Skin of body (tissue), 2 donors: ENCODE measurements around the gene AGPAT3. TPM values are rescaled to one million over a fixed set of nuclear protein-coding genes. Genes with fewer than 3 reads are reported as not detected.

ENCODE experiments used
- DNase-seq: peaks from one replicate; lab custom pipeline; 2025; lab: John Stamatoyannopoulos, UW
- total RNA-seq: library from RNA; depleted of rRNA; stranded (reverse); fragments of >200 nt; gene quantifications from one replicate; pipeline ENCODE4 v1.2.3, GENCODE V29; 2014

Gene AGPAT3
- total RNA-seq, 1 donor from 2014 or later, result 27.0 TPM

DNA sequence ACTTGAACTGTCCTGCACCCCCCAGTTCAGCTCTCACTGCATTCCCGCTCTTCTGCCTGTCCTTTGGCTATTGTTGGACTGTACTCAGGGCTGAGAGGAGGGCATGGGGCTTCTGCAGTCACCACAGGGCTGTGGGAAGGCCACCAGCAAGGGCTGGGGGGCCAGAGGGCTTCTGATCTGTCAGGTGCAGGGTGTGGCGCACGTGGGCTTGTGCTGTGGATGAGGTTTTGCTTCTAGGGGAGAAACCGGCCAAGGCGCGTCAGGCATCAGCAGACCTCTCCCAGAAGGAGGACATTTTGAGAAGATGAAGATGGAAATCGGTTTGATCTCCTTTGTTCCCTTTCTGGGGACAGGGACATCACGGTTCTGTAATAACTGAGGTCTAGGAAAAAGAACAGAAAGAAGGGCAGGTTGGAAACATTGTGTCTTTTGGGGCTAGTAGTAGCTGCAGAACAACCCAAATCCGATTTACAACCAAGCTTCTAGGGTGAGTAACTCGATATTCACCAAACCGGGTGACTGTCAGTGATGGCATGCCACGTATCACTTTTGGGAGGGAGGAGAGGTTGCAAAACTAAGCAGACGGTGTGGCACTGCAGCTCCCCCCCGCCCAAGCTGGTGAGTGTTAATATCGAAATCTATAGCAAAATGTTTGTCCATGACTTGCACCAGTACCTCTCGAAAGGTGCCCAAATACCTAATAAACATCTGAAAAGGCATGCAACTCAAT is 40.9 kb downstream of the AGPAT3 start:
- no peak for DNase-seq

DNA sequence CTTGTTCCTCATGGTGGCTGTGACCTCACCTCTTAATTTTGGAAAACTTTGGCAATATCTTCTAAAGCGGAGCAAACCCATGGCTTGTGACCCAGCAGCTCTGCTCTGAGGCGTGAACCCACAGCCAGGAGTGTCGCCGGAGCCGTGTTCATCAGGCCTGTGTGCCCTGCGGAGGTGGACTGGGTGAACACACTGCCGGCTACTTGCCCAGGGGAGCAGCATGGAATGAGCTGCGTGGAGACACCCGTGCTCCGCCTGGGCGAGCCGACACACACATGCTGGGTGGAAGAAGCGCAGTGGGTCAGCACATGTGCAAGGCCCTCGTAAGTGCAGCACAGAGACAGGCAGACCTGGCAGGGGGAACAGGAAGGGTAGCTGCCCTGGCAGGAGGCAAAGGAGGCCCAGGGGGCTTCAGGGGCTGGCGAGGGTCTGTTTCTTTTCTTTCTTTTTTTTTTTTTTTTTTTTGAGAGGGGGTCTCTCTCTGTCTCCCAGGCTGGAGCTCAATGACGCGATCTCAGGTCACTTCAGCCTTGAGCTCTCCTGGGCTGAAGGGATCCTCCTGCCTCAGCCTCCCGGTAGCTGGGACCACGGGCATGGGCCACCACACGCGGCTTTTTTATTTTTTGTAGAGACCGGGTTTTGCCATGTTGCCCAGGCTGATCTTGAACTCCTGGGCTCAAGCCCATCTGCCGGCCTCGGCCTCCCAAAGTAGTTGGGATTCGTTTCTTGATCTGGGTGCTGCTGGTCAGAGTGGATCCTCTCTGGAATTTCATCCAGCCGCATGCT is 41.8 kb downstream of the AGPAT3 start:
- no peak for DNase-seq

- DNase-seq, result no peak
Measured at GRCh38 chr21:43907751-43908150, 42.7 kb downstream of the AGPAT3 start.

DNA sequence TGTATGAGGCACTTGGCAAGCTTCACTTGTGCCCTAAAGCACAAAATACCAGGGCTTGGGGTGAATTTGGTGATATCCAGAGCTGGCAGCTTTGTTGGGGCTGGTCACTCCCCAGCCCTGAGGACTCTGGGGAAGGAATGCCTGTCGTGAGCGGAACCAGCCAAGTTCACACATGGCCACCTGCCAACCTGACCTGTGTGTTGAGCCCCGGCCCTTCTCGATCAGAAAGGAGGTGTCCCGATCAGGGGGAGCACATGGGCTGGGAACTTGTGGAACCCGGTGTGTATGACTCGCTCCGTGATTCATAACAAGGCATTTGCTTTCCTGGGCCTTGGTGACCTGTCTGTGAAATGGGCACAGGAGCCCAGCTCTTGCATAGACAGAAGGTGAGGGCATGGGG is 43.1 kb downstream of the AGPAT3 start:
- no peak for DNase-seq

- DNase-seq, result no peak
Measured at GRCh38 chr21:43909741-43910400, 44.8 kb downstream of the AGPAT3 start.

DNA sequence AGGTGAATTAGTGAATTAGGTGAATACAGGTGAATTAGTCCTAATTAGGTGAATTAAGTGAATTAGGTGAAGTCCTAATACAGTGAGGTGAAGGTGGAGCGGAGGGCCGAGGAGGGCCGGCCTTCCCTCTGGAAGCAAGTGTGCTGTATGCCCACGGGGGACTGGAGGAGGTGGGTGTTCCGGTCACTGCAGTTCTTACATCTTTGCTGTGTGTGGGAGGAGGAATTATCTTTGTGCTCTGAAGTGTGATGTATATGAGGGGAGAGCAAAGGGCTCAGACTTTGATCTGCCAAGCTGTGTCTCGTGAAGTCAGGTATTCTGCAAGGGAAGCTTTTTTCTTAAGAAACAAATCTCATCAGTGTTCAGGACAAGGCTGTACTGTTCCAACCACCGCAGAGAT is 45.4 kb downstream of the AGPAT3 start:
- no peak for DNase-seq

DNA sequence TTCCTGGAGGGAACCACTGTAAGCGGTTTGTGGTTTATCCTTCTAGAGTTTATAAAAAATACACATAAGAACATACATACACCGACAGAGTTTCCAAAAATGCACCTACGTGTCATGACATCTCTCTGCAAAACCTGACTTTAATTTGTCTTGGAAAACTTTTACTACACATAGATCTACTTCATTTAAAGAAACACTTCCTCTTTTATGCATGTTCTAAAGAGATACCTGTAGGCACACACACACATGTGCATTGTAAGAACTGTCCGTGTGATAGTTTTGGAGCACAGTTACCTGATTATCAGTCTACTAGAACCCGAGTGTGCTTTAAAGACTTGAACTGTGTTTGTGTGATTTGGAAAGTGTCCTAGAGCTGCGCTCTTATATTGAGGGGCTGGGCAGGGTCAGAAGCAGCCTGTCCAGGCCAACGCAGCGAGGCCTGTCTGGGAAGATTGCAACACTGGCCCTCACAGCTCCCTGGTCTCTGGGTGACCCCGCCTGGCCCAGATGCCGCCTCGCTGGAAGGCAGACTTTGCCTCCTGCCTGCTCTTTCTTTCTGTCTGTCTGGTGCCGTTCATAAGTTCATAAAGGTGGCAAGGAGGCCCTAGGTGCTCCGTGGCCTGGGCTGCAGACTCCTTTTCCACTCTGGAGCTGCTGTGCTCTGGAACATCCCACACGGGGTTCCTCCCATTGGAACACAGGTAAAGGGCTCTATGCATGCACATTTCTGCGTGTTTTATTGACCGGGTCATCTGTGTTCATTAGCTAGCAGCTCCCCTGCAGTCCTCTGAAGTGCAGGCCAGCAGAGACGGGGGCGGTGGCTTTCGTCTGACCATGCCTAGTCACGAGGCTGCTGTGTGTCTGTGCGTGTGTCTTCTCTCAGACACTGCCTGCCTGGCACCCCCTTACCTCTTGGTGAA is 46.3 kb downstream of the AGPAT3 start:
- DNase-seq, result no peak

DNA sequence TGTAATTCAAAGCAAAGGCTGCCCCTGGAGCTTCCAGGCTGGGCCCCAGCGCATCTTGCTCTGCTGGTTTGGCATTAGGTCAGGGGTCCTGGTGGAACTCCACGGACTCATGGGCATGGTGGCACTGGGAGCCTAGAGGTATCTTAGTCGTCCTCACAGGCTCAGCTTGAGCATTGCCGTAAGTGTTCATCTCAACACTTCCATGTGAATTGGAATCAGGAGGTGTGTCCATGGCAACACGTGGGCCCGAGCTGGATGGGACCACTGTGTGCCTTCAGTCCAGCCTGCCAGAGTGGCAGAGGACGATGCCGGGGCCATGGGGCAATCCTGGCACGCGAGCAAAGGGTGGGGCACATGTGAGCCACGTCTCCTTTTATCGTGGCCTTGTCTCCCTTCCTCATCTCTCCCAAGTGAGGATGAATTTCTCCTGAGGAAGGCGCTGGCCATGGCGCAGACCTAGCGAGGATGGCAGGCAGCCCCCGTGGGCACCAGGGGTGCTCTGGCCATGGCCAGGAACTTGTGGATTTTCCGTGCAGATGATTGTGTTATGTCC is 47.0 kb downstream of the AGPAT3 start:
- no peak for DNase-seq

DNA sequence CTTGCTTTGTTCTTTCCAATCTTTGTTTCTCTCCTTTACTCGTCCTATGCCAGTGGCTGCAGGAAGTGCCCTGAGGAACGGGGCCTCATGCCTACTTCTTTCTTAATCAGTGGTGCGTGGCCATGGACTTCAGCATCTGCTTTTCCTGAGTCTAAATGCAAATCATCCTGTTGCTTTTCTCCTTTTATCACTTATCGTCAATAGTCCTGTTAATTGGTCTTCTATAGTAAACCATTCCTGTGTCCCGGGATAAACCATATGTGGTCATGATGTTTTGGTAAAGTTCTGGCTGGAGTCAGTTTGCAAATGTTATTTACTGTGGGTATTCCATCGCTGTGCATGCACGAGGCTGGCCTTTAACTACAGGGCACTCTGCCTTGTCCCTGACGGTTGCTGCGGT is 47.5 kb downstream of the AGPAT3 start:
- DNase-seq, result no peak

DNA sequence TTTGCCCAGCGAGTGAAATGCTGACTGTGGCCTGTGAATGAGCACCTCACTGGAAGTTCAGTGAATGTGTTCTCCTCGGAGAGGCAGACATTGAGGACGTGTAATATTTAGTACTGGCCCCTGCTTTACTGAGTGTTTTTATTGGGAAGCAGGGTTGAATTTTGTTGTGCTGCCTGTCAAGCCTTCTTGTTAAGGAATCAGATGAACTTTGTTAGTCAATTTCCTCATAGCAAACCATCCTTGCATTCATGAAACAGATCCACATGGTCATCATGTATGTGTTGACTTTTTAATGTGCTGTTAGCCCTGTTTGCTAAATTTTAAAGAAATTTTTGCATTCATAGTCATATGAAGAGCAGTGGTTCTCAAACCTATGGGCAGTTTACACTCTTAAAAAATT is 47.9 kb downstream of the AGPAT3 start:
- no peak for DNase-seq

GRCh38 chr21:43913928-43914327 is 48.9 kb downstream of the AGPAT3 start:
- DNase-seq, result no peak

DNA sequence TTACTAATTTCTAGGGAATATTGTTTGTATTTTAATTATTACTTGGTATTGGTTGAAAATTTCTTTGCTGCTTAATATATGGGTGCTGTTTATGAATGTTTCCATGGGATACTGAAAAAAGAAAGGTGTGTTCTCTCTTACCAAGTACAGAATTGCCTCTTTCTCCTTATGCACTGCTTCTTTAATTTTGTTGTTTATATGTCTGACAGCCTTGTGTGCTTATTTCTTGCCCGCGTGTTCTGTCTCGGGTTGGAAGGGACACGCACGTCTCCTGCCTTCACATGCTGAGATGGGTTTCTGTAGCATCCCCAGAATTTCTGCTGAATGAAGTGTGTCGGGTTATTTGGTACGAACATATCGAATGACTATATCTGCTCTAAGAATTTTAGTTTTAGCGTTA is 51.1 kb downstream of the AGPAT3 start:
- no peak for DNase-seq

GRCh38 chr21:43916691-43917514 is 51.9 kb downstream of the AGPAT3 start:
- no peak for DNase-seq

DNA sequence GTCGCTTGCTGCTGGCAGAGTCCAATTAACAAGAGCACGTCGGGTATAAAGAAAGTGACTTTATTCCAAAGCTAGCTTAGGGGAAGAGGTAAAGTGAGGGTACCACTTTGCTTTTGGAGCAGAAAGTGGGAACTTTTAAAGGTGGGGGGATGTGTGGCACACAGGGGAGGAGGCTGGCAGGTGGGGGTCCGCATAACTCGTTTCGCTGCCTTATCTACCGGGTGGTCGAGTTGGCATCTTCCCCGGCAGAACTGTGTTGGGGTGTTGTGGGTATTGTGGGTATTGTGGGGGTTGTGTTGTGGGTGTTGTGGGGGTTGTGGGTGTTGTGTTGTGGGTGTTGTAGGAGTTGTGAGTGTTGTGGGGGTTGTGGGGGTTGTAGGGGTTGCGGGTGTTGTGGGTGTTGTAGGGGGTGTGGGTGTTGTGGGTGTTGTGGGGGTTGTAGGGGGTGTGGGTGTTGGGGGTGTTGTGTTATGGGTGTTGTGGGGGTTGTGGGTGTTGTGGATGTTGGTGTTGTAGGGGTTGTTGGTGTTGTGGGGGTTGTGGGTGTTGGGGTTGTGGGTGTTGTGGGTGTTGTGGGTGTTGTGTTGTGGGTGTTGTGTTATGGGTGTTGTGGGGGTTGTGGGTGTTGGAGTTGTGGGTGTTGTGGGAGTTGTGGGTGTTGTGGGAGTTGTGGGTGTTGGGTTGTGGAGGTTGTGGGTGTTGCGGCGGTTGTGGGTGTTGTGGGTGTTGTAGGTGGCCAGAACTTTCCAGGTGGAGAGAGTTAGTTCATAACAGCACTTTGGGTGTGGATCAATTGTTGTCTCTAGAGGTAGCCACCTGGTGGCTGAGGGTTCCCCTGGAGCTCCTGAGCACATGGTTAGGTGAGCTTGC is 52.7 kb downstream of the AGPAT3 start:
- no peak for DNase-seq

DNA sequence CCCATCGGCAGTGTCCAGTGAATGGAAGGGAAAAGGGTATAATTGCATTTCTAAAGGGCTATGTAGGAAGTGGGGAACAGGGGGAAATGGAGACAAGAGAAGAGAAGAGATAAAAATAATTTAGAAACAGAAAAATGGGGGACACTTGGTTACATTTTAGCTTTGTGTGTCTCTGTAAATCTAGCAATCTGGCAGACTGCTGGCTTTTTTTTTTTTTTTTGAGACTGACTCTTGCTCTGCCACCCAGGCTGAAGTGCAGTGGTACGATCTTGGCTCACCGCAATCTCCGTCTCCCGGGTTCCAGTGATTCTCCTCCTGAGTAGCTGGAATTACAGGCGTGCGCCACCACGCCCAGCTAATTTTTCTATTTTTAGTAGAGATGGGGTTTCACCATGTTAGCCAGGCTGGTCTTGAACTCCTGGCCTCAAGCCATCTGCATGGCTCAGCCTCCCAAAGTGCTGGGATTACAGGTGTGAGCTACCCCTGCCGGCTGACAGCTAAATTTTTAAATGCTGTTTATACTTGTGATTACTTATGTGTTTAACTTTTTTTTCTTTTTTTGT is 53.4 kb downstream of the AGPAT3 start:
- no peak for DNase-seq

DNA sequence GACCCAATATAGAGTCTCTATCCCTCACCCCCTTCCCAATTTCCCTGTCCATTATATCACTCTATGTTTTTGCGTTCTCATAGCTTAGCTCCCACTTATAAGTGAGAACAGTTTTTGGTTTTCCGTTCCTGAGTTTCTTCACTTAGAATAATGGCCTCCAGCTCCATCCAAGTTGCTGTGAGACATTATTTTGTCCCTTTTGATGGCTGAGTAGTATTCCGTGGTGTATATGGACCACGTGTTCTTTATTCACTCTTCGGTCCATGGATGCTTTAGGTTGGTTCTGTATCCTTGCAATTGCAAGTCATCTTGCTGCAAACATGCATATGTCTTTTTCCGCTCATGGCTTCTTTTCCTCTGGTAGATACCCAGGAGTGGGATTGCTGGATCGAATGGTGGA is 54.3 kb downstream of the AGPAT3 start:
- DNase-seq, result no peak

DNA sequence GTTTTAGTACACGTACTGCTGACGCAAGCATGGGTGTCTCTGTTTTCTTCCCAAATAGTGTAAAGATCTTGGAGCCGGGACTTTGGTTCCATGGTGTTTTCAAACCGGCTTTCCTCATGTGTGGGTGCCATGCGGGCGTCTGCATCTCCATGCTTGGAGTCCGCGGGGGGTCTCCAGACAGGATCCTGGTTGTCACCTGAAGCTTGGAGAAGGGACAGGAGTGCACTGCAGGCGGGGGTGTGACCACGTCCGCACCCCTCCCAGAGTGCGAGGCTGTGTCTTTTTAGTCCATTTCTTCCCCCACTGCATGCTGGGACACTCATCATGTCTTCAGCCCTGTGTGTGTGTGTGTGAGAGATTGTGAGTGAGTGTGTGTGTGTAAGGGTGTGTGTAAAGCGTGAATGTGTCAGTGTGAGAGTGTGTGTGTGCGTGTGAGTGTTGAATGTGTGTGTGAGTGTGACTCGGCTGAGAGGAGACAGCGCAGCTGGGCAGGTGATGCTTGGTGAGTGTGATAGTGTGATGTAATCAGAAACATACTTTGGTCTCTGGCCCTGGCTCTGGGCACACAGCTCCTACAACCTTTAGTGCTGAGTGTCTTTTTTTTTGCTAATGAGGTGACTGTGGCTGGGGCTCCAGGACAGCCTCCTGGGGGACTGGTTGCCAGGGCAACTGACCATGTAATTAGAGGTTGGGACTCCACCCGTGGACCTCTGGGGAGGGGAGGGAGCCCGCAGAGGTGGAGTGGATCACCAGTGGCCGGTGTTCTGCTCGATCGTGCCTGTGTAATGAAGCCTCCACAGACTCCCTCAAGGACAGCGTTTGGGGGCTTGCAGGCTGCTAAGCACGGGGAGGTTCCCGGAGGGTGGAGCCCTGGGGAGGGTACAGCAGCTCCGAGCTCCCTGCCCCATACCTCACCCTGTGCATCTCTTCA is 55.1 kb downstream of the AGPAT3 start:
- no peak for DNase-seq

GRCh38 chr21:43921571-43921978 is 56.6 kb downstream of the AGPAT3 start:
- DNase-seq, result no peak
